Fibroblast of lung (primary cell): ENCODE results near the gene VPS13D. TPM values are rescaled to one million over a fixed set of nuclear protein-coding genes. Genes with fewer than 3 reads are reported as not detected.

Experiments
- DNase-seq, 2 donors: peaks; one replicate each; pipeline versions ENCODE4 v3.0.0 to v3.0.0-alpha.2; 2010; ENCODE audit warnings: low read depth in 2 of 2
- H2AFZ ChIP-seq: 2 replicates; pipeline ENCODE4 v1.5.1; 2012; ENCODE audit warnings: low read length, control low read depth, inconsistent platforms
- H3K27ac ChIP-seq: 2 replicates; pipeline ENCODE4 v1.5.1; 2011; ENCODE audit warnings: low read length, control low read depth; ENCODE audit not compliant: insufficient read depth
- H3K27me3 ChIP-seq: 2 replicates; pipeline ENCODE4 v1.5.1; 2011; ENCODE audit warnings: mild to moderate bottlenecking, low read length; ENCODE audit not compliant: control insufficient read depth, insufficient read depth
- H3K36me3 ChIP-seq: 2 replicates; pipeline ENCODE4 v1.5.1; 2011; ENCODE audit warnings: low read length; ENCODE audit not compliant: control insufficient read depth, insufficient read depth
- H3K4me1 ChIP-seq: 2 replicates; pipeline ENCODE4 v1.5.1; 2011; ENCODE audit warnings: low read length; ENCODE audit not compliant: control insufficient read depth, insufficient read depth; ENCODE audit errors: extremely low read depth
- H3K4me2 ChIP-seq: 2 replicates; pipeline ENCODE4 v1.5.1; 2011; ENCODE audit warnings: low read length, control low read depth; ENCODE audit not compliant: insufficient read depth; ENCODE audit errors: extremely low read depth
- H3K4me3 ChIP-seq, 4 experiments: fragments of 200-600 bp in 1 of 4; sonication (generic) in 1 of 4; replicated peaks in 1 of 4; 2 replicates each; pipeline ENCODE4 v1.5.1; 2011 to 2016; ENCODE audit warnings: low read length in 4 of 4, low read depth in 3 of 4, mild to moderate bottlenecking in 3 of 4, control low read depth in 2 of 4, inconsistent platforms in 1 of 4, mixed read lengths in 1 of 4; ENCODE audit not compliant: insufficient read depth in 1 of 4; ENCODE audit errors: control extremely low read depth in 1 of 4
- H3K79me2 ChIP-seq: 2 replicates; pipeline ENCODE4 v1.5.1; 2012; ENCODE audit warnings: mild to moderate bottlenecking, low read length, inconsistent platforms; ENCODE audit not compliant: control insufficient read depth, insufficient read depth
- H3K9ac ChIP-seq: 2 replicates; pipeline ENCODE4 v1.5.1; 2011; ENCODE audit warnings: mild to moderate bottlenecking, low read length, control low read depth; ENCODE audit not compliant: insufficient read depth
- H3K9me3 ChIP-seq: 2 replicates; pipeline ENCODE4 v1.5.1; 2012; ENCODE audit warnings: low read depth, low read length; ENCODE audit not compliant: control insufficient read depth, insufficient read depth
- H4K20me1 ChIP-seq: 2 replicates; pipeline ENCODE4 v1.5.1; 2011; ENCODE audit warnings: low read length; ENCODE audit not compliant: control insufficient read depth, insufficient read depth; ENCODE audit errors: extremely low read depth
- CTCF ChIP-seq, 2 donors: IDR thresholded peaks in 1 of 2; conservative IDR thresholded peaks in 1 of 2; 1 replicate in 1 of 2; 2 replicates in 1 of 2; pipeline ENCODE4 v1.5.1; 2011 to 2012; ENCODE audit warnings: low read length in 2 of 2, control low read depth in 1 of 2, inconsistent platforms in 1 of 2, low read depth in 1 of 2, mild to moderate bottlenecking in 1 of 2
- EZH2 ChIP-seq: IDR thresholded peaks from 2 replicates; pipeline ENCODE4 v1.5.1; 2012; ENCODE audit warnings: low read length, control low read depth, mild to moderate bottlenecking; ENCODE audit errors: missing control alignments
- polyA plus RNA-seq, 2 donors: library from polyadenylated mRNA; depleted of rRNA in 1 of 2; stranded (reverse) in 1 of 2; unstranded in 1 of 2; fragments of >200 nt; gene quantifications; 2 replicates each; pipeline ENCODE4 v1.2.1, GENCODE V29; 2011 to 2012; ENCODE audit warnings: missing spikeins in 1 of 2
- total RNA-seq: library from RNA; depleted of rRNA; stranded (reverse); fragments of >200 nt; gene quantifications from 2 replicates; pipeline ENCODE4 v1.2.1, GENCODE V29; 2014

VPS13D gene
- total and polyA plus RNA-seq, 2 donors (not counting 1 experiment from before 2014, with no cell fraction given), result 14.6 to 40.0 TPM

- Histone ChIP-seq H2AFZ (no peak overlapping the region), H3K4me3 (no peak overlapping the region), H4K20me1 (no peaks in the 10 kb centered on the region), H3K9me3 (no peaks in the 10 kb centered on the region), H3K27ac (peak overlapping the region; percentile 63), H3K36me3 (no peaks in the 10 kb centered on the region), H3K4me2 (peak overlapping the region; percentile 27), H3K27me3 (no peaks in the 10 kb centered on the region), H3K9ac (no peak overlapping the region), H3K79me2 (no peaks in the 10 kb centered on the region), H3K4me1 (peaks cover 10% of the 10 kb centered on the region)
- DNase-seq, result peak in 1 of 2 donors; percentile 51
- TF ChIP-seq EZH2, result no peak
- no peak for TF ChIP-seq CTCF (conservative IDR thresholded peaks at IDR 0.05 in 1 of 2, IDR thresholded peaks at IDR 0.05 in 1 of 2; ENCODE audit: low read depth in 1 of 2, low read length in 2 of 2)
Measured at GRCh38 chr1:12556957-12557935, 327.4 kb downstream of the VPS13D start.

- no peak for DNase-seq
- no peak overlapping the region for H3K4me2 ChIP-seq
- H2AFZ ChIP-seq, result no peak overlapping the region
- no peaks in the 10 kb centered on the region for H3K79me2 ChIP-seq
- TF ChIP-seq CTCF (conservative IDR thresholded peaks at IDR 0.05 in 1 of 2, IDR thresholded peaks at IDR 0.05 in 1 of 2; ENCODE audit: low read depth in 1 of 2, low read length in 2 of 2) (no peak), EZH2 (no peak)
- H3K36me3 ChIP-seq, result no peaks in the 10 kb centered on the region
- H3K4me3 ChIP-seq, result no peak overlapping the region
- no peaks in the 10 kb centered on the region for H4K20me1 ChIP-seq
- no peak overlapping the region for H3K9ac ChIP-seq
- H3K27ac ChIP-seq, result no peak overlapping the region
- no peaks in the 10 kb centered on the region for H3K9me3 ChIP-seq
- H3K4me1 ChIP-seq, result peaks cover 7% of the 10 kb centered on the region
- H3K27me3 ChIP-seq, result no peaks in the 10 kb centered on the region
Measured at GRCh38 chr1:12561121-12561520, 331.3 kb downstream of the VPS13D start.

Other genes with a start within 250 kb of the VPS13D start
- gene MFN2, start 249.6 kb upstream of the VPS13D start, total RNA-seq, result 40.8 and 52.5 TPM in 2 replicates
- 50.6 and 68.7 TPM in 2 replicates for gene MFN2, start 249.6 kb upstream of the VPS13D start, polyA plus RNA-seq
- gene MIIP, start 210.5 kb upstream of the VPS13D start, total RNA-seq, result 27.1 and 28.8 TPM in 2 replicates
- 5.2 and 7.1 TPM in 2 replicates for gene MIIP, start 210.5 kb upstream of the VPS13D start, polyA plus RNA-seq
- gene TNFRSF8, start 166.7 kb upstream of the VPS13D start, total RNA-seq, result 0.26 TPM in 1 of 2 replicates, not detected in the other
- 0.05 and 0.15 TPM in 2 replicates for gene TNFRSF8, start 166.7 kb upstream of the VPS13D start, polyA plus RNA-seq
- 23.9 and 24.8 TPM in 2 replicates for gene TNFRSF1B, start 63.0 kb upstream of the VPS13D start, total RNA-seq
- 14.8 and 27.5 TPM in 2 replicates for gene TNFRSF1B, start 63.0 kb upstream of the VPS13D start, polyA plus RNA-seq